Adrenal gland (tissue), 5 donors: ENCODE measurements around the gene TTF2.

ENCODE experiments used
- CTCF ChIP-seq, 6 experiments: fragments of 450-650 bp in 4 of 6; fragments of 200-600 bp in 2 of 6; sonication (generic) in 1 of 6; IDR thresholded peaks; 1 replicate in 5 of 6; 2 replicates in 1 of 6; pipeline versions ENCODE4 v1.5.1 to v1.8.0; 2016 to 2021; ENCODE audit warnings: antibody characterized with exemption in 6 of 6, mild to moderate bottlenecking in 2 of 6, moderate library complexity in 1 of 6
- POLR2A ChIP-seq, 2 donors: fragments of 450-650 bp; IDR thresholded peaks; one replicate each; pipeline ENCODE4 v1.6.1; 2017; ENCODE audit warnings: antibody characterized with exemption in 2 of 2, mild to moderate bottlenecking in 2 of 2, moderate library complexity in 1 of 2
- donor health status: DM: no; HTN: no; CAD: no.

DNA sequence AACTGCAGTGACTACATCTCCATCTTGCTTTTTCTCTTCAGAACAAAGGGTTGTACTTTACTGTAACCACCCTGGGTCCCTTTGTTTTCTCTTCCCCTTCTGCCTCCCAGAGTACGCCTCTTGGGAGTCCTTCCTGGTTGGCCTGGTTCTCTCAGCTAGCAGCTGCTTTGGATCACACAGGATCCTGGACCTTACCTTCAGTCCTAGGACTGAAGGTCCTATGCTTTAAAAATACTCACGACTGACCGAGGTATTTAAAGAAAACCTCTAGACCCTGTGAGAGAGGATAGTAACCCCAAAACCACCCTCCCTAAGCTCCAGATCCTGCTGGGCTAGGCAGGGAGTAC lies 56.6 kb downstream of the TTF2 start:
- no peak for TF ChIP-seq CTCF (IDR thresholded peaks at IDR 0.05)
- no peak for TF ChIP-seq POLR2A (IDR thresholded peaks at IDR 0.05)
